HG03432 (cell line): Measurements from ENCODE around the gene WSCD2.
"Not testable (repeated sequence)": the region's sequence is repeated elsewhere in the genome, so short reads cannot be mapped to it uniquely, and the experiment has no call there.

Source experiments
- ATAC-seq: cut with Tn5 transposase; IDR thresholded peaks from one replicate; pipeline ENCODE4 v1.9.1; 2021; ENCODE audit warnings: mild to moderate bottlenecking, moderate library complexity; ENCODE audit not compliant: unreplicated experiment

WSCD2 gene

GRCh38 chr12:108191938-108192337, 62.9 kb downstream of the WSCD2 start:
- ATAC-seq = no peak

- no peak for ATAC-seq
These were observed 64.4 kb downstream of the WSCD2 start for GRCh38 chr12:108193493-108193892.

- no peak for ATAC-seq
These were observed 64.8 kb downstream of the WSCD2 start for GRCh38 chr12:108193917-108194316.

DNA sequence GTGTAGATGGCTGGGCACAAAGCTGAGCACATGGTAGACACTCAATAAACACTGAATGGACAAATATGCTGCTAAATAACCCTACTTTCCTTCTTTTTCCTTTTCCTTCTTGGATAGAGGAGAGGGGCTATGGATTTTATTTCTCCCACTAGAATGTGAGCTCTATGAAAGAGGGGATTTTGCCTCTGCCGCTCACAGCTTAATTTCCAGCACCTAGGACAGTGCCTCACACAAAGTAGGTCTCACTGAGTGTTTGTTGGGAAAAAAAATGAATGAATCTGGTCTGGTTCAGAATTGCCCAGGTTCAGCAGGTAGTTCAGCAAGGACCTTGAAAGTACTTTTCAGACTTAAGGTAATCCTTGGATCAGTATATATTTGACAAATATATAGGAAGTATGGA, 65.5 kb downstream of the WSCD2 start:
- no peak for ATAC-seq

GRCh38 chr12:108196319-108196718, 67.2 kb downstream of the WSCD2 start:
- no peak for ATAC-seq

DNA sequence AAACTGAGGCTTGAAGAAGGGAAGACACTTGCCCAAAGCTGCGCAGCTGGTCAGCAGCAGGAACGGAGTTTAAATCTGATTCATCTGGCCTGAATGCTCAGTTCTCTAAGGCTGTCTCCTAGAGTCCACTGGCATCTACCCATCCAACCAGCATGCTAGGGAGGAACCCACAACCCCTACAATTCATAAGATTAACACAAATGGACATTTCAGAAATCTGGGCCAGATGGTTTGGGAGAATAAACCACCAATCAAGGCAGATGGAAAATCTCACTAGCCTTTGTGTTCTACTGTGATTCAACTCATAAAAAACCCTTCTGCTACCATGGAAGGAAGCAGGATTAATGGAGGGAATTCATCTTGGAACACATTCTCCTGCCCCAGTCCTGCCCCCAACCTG, 67.8 kb downstream of the WSCD2 start:
- no peak for ATAC-seq

- ATAC-seq = no peak
These were observed 69.0 kb downstream of the WSCD2 start for GRCh38 chr12:108198043-108198442.

GRCh38 chr12:108199106-108199505, 70.0 kb downstream of the WSCD2 start:
- ATAC-seq = no peak

DNA sequence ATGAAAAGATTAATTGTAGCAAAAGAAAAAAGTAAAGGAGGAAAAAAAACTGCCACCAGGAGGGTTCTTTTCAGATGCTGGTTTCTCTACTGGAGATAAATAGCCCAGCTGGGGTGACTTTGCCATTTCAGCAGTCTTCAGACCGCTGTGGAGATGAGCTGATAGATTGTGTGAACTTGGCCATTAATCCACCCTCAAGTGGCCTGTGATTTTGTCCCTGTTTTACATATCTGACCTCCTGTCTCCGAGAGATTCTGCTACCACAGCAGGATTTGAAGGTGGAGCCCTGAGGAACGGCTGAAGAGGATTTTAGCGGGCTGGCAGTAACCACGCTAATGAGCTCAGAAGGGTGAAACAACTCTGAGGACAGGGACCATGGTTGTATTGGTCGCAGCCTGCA, 72.7 kb downstream of the WSCD2 start:
- no peak for ATAC-seq

DNA sequence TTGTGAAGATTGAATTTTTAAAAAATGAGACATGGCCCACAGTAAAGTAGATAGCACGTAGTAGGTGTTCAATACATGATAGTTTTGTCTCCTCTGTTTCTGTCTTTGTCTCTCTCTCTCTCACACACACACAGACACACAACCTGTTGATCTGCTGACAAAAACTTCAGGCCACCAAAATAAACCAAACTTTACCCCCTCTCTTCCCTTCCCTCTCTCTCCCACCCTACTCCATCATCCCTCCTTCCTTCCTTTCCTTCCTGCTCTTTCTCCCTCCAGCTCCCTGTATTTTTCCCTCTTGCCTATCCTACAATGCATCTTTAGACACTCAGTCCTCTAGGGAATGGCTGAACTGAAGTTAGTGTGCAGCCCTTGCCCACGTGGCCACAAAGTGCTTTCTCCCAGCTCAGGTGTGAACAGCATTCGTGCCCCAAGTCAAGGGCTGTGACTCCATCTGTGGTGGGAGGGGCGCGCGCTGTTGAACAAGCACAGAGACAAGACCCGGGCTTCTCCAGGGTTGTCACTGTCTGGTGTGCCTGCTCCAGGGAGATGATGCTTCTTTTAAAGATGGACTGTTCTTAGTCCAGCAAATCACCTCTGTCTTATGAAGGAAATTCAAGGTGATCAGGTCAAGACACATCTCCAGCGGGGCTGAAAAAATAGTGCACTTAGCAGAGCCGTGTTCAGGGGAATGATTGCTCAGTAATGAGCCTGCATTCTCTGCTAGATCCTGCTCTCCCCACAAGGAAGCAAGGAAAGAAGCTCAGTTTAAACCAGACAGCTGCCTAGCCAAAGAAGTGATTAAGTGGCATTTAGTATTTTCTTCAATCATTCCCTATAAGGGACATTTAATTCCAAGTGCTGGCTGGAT, 75.3 kb downstream of the WSCD2 start:
- no peak for ATAC-seq

DNA sequence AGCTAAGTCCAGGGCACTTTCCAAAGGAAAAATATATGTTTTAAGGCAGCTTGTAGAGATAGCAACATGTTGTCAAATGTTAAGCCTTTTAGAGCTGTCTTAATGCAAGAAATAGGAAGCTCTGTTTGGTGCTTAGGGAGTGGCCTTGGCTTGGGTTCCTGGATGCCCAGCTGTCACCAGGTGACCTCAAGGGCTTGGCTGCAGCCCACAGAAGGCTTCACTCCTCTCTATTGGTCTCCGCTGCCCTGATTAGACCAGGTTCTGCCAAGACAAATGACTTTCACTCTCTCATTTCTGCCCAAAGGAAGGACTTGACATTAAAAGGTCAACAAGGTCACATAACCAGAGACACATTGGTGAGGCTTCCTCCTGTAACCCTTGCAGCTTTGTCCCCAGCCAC, 76.8 kb downstream of the WSCD2 start:
- no peak for ATAC-seq

DNA sequence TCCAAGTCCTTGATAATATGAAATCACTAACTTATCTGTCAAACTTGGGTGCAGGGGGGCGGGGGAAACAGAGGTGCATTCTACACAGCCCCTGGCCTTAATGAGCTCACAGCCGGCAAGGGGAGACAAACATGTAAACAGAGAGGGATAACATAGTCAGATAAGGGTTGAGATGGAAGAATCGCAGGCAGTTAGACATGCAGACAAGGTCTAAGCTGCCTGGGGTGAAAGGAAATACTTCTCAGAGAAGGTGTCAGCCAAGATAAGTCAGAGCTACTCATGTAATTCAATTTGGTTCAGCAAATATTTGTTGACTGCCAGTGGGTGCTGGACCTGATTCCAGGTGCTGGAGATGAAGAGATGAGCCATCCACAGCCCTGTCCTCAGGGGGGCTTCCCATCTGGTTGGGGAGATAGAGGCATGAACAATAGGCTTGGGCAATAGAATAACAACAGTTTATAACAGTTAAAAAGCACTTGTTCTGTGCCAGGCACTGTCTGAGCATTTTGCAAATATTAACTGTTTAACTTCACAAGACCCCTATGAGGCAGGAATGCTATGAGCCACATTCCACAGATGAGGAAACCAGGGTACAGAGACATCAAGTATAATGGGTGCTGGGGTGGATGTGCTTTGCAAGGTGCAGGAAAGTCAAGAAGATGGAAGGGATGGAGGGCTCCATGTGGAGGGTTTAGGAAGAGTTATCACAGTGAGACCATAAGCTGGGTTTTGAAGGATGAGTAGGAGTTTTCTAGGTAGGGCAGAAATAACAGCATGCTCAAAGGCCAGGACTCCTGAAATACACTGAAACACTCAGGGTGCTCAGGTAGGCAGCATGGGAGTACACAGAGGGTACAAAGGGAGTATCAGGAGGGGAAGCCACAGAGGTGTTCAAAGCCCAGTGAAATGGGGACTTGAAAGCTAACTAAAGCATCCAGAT, 79.0 kb downstream of the WSCD2 start:
- ATAC-seq = no peak

- no peak for ATAC-seq
These were observed 80.9 kb downstream of the WSCD2 start for GRCh38 chr12:108210001-108210400.

- ATAC-seq = no peak
These were observed 82.1 kb downstream of the WSCD2 start for GRCh38 chr12:108211157-108211556.

DNA sequence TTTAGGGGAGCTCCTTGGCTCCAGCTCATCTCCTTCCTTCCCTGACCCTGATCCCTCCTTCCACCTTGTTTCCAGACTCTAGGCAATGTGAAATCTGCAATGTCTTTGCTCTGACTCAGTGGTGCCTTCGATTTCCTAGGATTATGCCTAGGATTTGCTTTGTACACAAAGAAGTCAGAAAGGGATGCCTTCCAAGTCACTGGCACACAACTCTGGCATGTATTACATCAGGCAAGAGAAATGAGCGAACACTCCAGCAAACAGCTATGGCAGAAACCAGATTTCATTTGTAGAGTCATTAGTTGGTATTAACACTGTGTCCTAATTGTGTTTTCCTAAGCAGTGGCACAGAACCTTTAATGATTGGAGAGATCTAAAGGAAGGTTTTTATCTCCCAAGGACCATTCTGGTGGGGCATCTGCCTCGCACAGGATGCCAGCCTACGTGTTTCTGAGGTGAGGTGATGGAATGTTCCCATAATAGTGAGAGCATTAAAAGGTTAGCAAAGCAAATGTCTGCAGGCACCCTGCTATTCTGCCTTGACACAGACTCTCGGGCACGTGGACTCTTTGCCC, 84.9 kb downstream of the WSCD2 start:
- ATAC-seq = no peak

- no peak for ATAC-seq
These were observed 85.4 kb downstream of the WSCD2 start for GRCh38 chr12:108214486-108214885.

GRCh38 chr12:108215458-108215857, 86.4 kb downstream of the WSCD2 start:
- no peak for ATAC-seq

- no peak for ATAC-seq
These were observed 89.8 kb downstream of the WSCD2 start for GRCh38 chr12:108218921-108219320.

GRCh38 chr12:108225101-108225500, 96.0 kb downstream of the WSCD2 start:
- ATAC-seq = not testable (repeated sequence)

GRCh38 chr12:108226866-108227265, 97.8 kb downstream of the WSCD2 start:
- no peak for ATAC-seq

GRCh38 chr12:108228746-108229145, 99.7 kb downstream of the WSCD2 start:
- ATAC-seq = no peak
